ENCODE measurements around the gene CTAGE1.

Gene CTAGE1

GRCh38 chr18:22420652-22421051, 2.9 kb upstream of the CTAGE1 start:
- POLR2A ChIA-PET (ENCODE audit: low non-redundant PET): no interaction called here
- no peak for TF ChIP-seq CTCF (conservative IDR thresholded peaks at IDR 0.05; ENCODE audit: low read depth)

GRCh38 chr18:22412176-22412911, 5.4 kb downstream of the CTAGE1 start:
- CTCF ChIA-PET: interaction anchor here (0.5 to 0.7 kb wide), 3 partner anchors 37 to 685 kb away, joined by 3 to 4 read pairs (median 3); no protein-coding TSS in a partner anchor
- TF ChIP-seq CTCF (conservative IDR thresholded peaks at IDR 0.05; ENCODE audit: low read depth): no peak
- no peak for DNase-seq (ENCODE audit: low spot score)
- POLR2A ChIA-PET (ENCODE audit: low non-redundant PET): no interaction called here
- H3K27ac ChIP-seq: no peak overlapping the region

More at GRCh38 chr18:22420652-22421051, 2.9 kb upstream of the CTAGE1 start:
- no peak overlapping the region for H3K27ac ChIP-seq
- CTCF ChIA-PET: no interaction called here
- DNase-seq (ENCODE audit: low spot score): no peak

DNA sequence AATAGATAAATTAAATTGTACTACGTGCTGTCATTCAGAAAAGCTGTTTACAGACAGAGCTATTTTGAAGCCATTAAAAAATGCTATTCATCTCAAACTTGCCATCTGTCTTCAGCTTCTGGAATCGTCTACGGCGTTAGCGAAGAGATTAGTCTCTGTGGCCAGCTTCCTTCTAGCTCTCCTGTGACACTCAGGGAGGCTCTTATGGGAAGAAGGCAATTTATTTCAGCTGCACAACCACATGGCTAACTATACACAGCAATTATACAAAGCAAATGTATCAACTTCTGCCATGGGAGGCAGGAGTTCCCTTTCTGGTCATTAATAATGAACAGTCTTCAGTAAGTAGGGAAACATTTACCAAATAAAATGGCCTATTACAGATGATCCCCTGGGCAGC, 6.3 kb downstream of the CTAGE1 start:
- CTCF ChIA-PET: interaction anchor here (0.6 kb wide), 1 partner anchor 79 kb away, joined by 3 read pairs; no protein-coding TSS in a partner anchor
- no peak for TF ChIP-seq CTCF (conservative IDR thresholded peaks at IDR 0.05; ENCODE audit: low read depth)
- no peak for DNase-seq (ENCODE audit: low spot score)
- H3K27ac ChIP-seq: no peak overlapping the region
- POLR2A ChIA-PET (ENCODE audit: low non-redundant PET): no interaction called here

DNA sequence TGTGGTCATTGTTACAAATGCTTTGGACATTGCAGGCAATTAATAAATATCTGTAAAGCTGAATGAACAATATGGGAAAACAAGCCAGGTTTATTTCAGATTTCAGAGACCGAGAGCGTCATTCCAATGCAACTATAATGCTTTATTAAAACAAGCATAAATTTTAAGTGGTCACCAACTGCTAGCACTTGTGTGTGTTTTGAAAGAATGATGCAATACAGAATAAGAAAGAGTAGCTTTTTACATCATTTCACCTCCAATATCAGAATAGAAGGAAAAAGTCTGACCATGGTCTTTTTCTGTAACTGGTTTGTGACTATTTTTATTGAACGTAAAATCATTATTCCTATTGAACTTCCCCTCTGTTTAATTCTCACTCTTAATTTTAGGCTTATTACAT, 7.6 kb downstream of the CTAGE1 start:
- CTCF ChIA-PET: interaction anchor here (0.6 kb wide), 1 partner anchor 95 kb away, joined by 3 read pairs; no protein-coding TSS in a partner anchor
- no peak for TF ChIP-seq CTCF (conservative IDR thresholded peaks at IDR 0.05; ENCODE audit: low read depth)
- POLR2A ChIA-PET (ENCODE audit: low non-redundant PET): no interaction called here
- no peak overlapping the region for H3K27ac ChIP-seq
- no peak for DNase-seq (ENCODE audit: low spot score)

- no peak for TF ChIP-seq CTCF (conservative IDR thresholded peaks at IDR 0.05; ENCODE audit: low read depth)
- ChIA-PET POLR2A (ENCODE audit: low non-redundant PET) (no interaction called here), CTCF (interaction anchor here (0.5 kb wide), 1 partner anchor 96 kb away, joined by 4 read pairs; no protein-coding TSS in a partner anchor)
- no peak overlapping the region for H3K27ac ChIP-seq
- no peak for DNase-seq (ENCODE audit: low spot score)
Measured at GRCh38 chr18:22409445-22409844, 8.3 kb downstream of the CTAGE1 start.

DNA sequence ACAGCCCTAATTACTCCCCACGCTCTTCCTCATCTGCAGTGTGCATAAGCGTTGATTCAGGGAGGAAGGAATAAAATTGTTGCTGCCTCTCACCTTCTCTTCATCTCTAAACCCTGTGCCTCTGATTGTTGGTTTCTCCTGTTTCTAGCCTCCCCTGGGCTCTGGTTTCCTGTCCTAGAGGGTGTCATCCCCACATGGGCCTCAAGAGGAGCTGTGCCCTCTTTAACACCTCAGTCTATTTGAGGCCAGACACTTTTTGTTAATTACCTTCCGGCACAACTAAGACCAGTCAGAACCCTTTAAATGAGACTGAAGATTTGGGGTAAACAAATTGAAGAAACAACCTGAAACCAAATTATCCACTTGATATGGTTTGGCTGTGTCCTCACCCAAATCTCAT, 9.7 kb downstream of the CTAGE1 start:
- TF ChIP-seq CTCF (conservative IDR thresholded peaks at IDR 0.05; ENCODE audit: low read depth): no peak
- ChIA-PET CTCF (interaction anchor here (0.9 kb wide), 1 partner anchor 14 kb away, joined by 3 read pairs; no protein-coding TSS in a partner anchor), POLR2A (ENCODE audit: low non-redundant PET) (no interaction called here)
- no peak for DNase-seq (ENCODE audit: low spot score)
- no peak overlapping the region for H3K27ac ChIP-seq

Data from RWPE1 (cell line).